ENCODE measurements around the gene MACROH2A1. TPM values are rescaled to one million over a fixed set of nuclear protein-coding genes. Genes with fewer than 3 reads are reported as not detected.
A peak's percentile ranks its signal among the peaks of the same experiment; 100 is the strongest.

MACROH2A1 gene
- total and polyA plus RNA-seq, 10 of the 15 experiments (the other 5 are each of a cell fraction or from before 2014, with no cell fraction given), result 45.7 to 230 (median 196) TPM

DNA sequence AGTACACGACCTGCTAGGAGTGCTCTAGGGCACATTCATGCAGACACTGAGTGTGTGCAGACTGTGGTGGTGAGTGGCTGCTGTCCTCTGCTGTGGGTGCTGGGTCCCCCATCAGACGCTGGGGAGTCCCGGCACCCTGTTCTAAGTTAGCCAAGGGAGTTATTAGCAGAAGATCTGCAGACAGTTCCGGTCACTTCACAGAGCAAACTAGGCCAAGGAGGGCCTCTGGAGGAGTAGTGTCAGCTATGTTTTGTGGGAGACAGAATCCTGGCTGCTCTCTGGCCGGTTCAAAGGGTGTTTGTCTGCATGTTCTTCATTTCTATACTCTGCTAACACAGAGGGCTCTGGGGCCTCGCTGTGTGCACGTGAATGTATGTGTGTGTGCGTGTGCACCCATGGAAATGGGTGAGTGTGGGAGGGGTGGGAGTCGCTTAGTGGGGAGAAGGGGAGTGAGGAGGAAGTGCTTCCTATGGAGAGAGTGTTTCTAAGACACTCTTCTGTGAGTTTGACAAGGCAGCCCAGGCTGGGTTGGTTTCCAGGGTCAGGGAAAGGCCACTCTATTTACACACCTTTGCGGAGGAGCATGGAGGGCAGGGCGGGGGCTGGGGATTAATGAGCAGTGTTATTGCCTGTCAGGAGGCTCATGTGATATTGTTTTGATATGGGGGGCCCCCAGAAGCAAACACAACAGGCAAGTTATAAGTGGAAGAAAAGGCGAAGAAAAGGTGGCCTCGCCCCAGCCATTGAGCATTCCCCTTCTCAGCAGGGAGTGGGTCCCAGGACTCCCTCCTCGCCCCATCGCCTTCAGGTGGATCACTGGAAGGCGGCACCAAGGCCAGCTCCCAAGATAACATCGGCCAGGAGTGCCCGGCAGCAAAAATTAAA is 68.9 kb downstream of the MACROH2A1 start:
- H3K4me1 ChIP-seq (ENCODE audit: control insufficient read depth, insufficient read depth, low read length), result no peaks in the 10 kb centered on the region
- 94% methylated on average over 17 of the region's 18 CpGs for WGBS (ENCODE audit: insufficient coverage, insufficient replicate concordance, low lambda C conversion rate, missing lambda C conversion rate)
- H3K36me3 ChIP-seq (ENCODE audit: control insufficient read depth in 2 of 2, insufficient read depth in 2 of 2, low read length in 1 of 2), result peaks cover 5 to 10% of the 10 kb centered on the region in 2 experiments
- DNase-seq (ENCODE audit: low read depth, low spot score) (no peak), ATAC-seq (no peak), FAIRE-seq (no peak)
- no TSS peak for BruUV-seq (replicated peaks)
- no peaks in the 10 kb centered on the region for H3K79me2 ChIP-seq (ENCODE audit: control insufficient read depth, insufficient read depth, low read length)
- ChIA-PET POLR2A (no interaction called here), CTCF (no interaction called here), SMC1A (ENCODE audit: uncharacterized antibody, unreplicated experiment) (no interaction called here), RAD21 (ENCODE audit: unreplicated experiment) (no interaction called here)
- TF ChIP-seq MTA3 (IDR thresholded peaks at IDR 0.05; ENCODE audit: borderline replicate concordance, low read length), result no peak
- peak; percentile 11; the same call in 1 of the 2 replicates for TF ChIP-seq POLR2A (IDR thresholded peaks at IDR 0.05; ENCODE audit: low read depth, low read length)
- TF ChIP-seq ZSCAN29 (IDR thresholded peaks at IDR 0.05), result no peak
- TF ChIP-seq ZNF274 (IDR thresholded peaks at IDR 0.05; ENCODE audit: insufficient read depth, insufficient read length), result no peak
- no peak for TF ChIP-seq ETV6 (conservative IDR thresholded peaks at IDR 0.05 in 1 of 2, IDR thresholded peaks at IDR 0.05 in 1 of 2; ENCODE audit: borderline replicate concordance in 1 of 2, low read depth in 1 of 2)
- no peak for TF ChIP-seq EP300 (IDR thresholded peaks at IDR 0.05; ENCODE audit: borderline replicate concordance in 1 of 2, control insufficient read depth in 1 of 2, low read depth in 2 of 2, low read length in 2 of 2)
- no peak overlapping the region for H2AFZ ChIP-seq (ENCODE audit: control insufficient read depth, low read depth, low read length)
- H3K27ac ChIP-seq (ENCODE audit: control insufficient read depth, insufficient read depth), result no peak overlapping the region
- in situ Hi-C loops (cut with MboI) (no loop called here), intact Hi-C loops (cut with micrococcal nuclease; ENCODE audit: unreplicated experiment) (no loop called here)
- no peak overlapping the region for H3K9ac ChIP-seq (ENCODE audit: control insufficient read depth, insufficient read depth, low read length)
- no peaks in the 10 kb centered on the region for H3K9me3 ChIP-seq (replicated peaks; ENCODE audit: control insufficient read depth, insufficient read depth, low read length)
- no peaks in the 10 kb centered on the region for H3K27me3 ChIP-seq (replicated peaks in 1 of 2; ENCODE audit: control insufficient read depth in 2 of 2, insufficient read depth in 2 of 2, low read length in 1 of 2)
- no peak overlapping the region for H3K4me2 ChIP-seq (ENCODE audit: control insufficient read depth, insufficient read depth)
- no peak overlapping the region for H3K4me3 ChIP-seq
- no peaks in the 10 kb centered on the region for H4K20me1 ChIP-seq (ENCODE audit: control insufficient read depth, insufficient read depth)
